ENCODE results near the gene CRLF3.
"Not testable (repeated sequence)": the region's sequence is repeated elsewhere in the genome, so short reads cannot be mapped to it uniquely, and the experiment has no call there.

The CRLF3 gene

GRCh38 chr17:30824002-30824355 is 513 bp downstream of the CRLF3 start:
- peak overlapping the region; percentile 99 for H3K4me3 ChIP-seq (ENCODE audit: low read length)
- TF ChIP-seq ZNF274 (IDR thresholded peaks at IDR 0.05; ENCODE audit: low read depth, low read length): no peak

DNA sequence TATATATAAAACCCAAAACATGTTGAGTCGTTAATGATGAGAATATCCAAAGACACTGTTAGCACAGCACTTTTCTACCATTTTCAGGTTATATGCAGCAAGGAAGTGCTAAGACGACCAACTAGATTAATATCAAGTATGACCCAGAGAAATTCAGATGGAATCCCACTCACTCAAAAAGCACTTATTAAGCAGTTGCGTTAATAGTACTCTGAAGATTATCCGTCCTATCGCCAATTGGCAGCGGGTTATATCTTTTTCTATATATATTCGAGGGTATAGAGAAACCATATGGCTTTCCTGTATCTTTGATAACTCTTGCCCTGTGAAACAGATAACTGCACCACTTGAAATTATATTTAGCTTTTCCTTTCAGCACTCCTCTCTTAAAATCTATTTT is 1.1 kb downstream of the CRLF3 start:
- no peak for TF ChIP-seq ZNF274 (IDR thresholded peaks at IDR 0.05; ENCODE audit: low read depth, low read length)
- peak overlapping the region; percentile 99 for H3K4me3 ChIP-seq (ENCODE audit: low read length)

GRCh38 chr17:30822919-30823318 is 1.6 kb downstream of the CRLF3 start:
- peak overlapping the region; percentile 99 for H3K4me3 ChIP-seq (ENCODE audit: low read length)

DNA sequence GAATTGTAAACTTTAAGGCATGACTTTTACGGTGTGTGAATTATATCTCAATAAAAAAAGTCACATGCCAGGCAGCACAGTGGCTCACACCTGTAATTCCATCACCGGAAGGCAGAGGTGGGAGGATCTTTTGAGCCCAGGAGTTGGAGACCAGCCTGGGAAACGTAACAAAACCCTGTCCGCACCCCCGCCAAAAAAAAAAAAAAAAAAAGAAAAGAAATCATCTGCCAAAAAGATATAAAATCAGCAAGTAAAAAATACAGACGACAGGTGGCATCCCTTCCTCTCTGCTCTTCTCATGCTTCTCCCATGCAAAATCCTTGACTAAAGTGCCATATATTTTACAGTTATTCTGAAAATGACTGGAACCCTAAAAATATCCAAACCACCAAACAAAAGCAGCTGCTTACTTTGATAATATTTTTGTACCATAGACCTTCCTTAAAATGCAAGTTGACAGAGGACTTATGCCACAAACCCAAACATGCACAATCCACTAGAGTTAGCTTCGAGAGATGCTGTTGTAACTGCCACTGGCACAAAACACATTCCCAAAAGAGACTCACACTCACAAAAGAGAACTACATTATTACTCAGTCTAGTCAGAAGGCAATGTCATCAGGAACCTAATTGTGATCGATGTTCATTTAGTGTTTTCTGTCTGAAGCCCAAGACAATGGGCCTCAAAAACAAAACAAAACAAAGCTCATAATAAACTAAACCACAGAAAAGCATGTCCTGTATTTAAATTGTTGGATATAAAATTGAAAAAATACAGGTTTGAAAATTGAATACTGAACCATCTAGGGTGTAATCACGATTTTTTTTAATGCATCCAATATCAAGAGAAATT is 2.4 kb downstream of the CRLF3 start:
- H3K4me3 ChIP-seq (ENCODE audit: low read length): peak overlapping the region; percentile 48

GRCh38 chr17:30819971-30820705 is 4.4 kb downstream of the CRLF3 start:
- no peak overlapping the region for H3K4me3 ChIP-seq (ENCODE audit: low read length)
- TF ChIP-seq ZNF274 (IDR thresholded peaks at IDR 0.05; ENCODE audit: low read depth, low read length): no peak

More for the DNA sequence above, 2.4 kb downstream of the CRLF3 start:
- no peak for TF ChIP-seq ZNF274 (IDR thresholded peaks at IDR 0.05; ENCODE audit: low read depth, low read length)

DNA sequence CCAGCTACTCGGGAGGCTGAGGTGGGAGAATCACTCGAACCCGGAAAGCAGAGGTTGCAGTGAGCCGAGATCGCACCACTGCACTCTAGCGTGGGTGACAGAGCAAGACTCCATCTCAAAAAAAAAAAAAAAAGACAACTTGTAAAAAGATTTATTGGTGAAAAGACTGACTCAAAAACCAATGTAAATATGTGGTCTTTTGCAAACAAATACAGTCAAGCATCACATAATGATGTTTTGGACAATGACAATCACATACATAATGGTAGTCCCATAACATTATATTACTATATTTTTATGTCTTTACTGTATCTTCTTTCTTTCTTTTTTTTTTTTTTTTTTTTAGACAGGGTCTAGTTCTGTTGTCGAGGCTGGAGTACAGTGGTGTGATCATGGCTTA is 8.3 kb downstream of the CRLF3 start:
- no peak overlapping the region for H3K4me3 ChIP-seq (ENCODE audit: low read length)
- TF ChIP-seq ZNF274 (IDR thresholded peaks at IDR 0.05; ENCODE audit: low read depth, low read length): no peak

GRCh38 chr17:30814860-30815259 is 9.6 kb downstream of the CRLF3 start:
- not testable (repeated sequence) for H3K4me3 ChIP-seq (ENCODE audit: low read length)

DNA sequence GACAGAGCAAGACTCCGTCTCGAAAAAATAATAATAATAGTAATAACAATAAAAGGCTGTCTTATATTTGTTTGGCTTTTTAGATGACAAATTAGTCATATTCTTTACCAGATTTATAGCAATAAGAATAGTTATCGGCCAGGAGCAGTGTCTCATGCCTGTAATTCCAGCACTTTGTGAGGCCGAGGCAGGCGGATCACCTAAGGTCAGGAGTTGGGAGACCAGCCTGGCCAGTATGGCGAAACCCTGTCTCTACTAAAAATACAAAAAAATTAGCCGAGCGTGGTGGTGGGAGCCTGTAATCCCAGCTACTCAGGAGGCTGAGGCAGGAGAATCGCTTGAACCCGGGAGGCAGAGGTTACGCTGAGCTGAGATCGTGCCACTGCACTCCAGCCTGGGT is 10.3 kb downstream of the CRLF3 start:
- H3K4me3 ChIP-seq (ENCODE audit: low read length): not testable (repeated sequence)

GRCh38 chr17:30812218-30813177 is 12.0 kb downstream of the CRLF3 start:
- no peak for TF ChIP-seq ZNF274 (IDR thresholded peaks at IDR 0.05; ENCODE audit: low read depth, low read length)
- no peak overlapping the region for H3K4me3 ChIP-seq (ENCODE audit: low read length)

DNA sequence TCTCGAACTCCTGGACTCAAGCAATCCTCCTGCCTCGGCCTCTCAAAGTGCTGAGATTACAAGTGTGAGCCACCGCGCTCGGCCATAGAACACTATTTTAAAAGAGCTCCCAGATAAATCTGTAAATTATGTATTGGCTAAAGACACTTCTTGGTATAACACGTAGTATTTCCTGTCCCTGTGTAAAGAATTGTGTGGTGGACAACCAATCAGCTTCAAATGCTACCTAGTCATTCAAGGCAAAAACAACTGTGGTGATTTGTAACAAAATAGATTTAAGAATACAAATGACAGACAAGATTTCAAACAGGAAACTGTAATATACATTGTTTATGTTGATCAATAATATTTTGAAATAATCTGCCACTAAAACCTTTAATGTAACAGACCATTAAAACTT is 14.6 kb downstream of the CRLF3 start:
- TF ChIP-seq ZNF274 (IDR thresholded peaks at IDR 0.05; ENCODE audit: low read depth, low read length): no peak
- no peak overlapping the region for H3K4me3 ChIP-seq (ENCODE audit: low read length)

DNA sequence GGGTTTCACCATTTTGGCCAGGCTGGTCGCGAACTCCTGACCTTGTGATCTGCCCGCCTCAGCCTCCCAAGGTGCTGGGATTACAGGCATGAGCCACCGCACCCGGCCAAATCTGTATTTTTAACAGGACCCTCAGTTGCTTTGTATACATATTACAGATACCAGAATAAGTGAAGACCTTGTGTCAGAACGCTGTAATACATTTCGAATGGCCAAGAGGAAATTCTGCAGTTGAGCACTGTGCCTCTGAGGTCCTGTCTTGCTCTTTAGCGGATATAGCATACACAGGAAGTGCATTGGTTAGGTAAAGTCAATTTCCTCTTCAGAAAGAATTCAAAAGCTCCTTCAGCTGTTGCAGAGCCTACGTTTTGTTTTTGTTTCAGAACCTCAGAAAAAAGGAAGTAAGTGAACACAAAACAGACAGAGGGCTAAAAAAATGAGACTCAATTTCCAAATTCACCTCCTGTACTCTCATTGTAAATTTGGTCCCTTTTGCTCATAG is 15.7 kb downstream of the CRLF3 start:
- H3K4me3 ChIP-seq (ENCODE audit: low read length): peak overlapping the region; percentile 35; the same call in 1 of the 2 replicates
- no peak for TF ChIP-seq ZNF274 (IDR thresholded peaks at IDR 0.05; ENCODE audit: low read depth, low read length)

DNA sequence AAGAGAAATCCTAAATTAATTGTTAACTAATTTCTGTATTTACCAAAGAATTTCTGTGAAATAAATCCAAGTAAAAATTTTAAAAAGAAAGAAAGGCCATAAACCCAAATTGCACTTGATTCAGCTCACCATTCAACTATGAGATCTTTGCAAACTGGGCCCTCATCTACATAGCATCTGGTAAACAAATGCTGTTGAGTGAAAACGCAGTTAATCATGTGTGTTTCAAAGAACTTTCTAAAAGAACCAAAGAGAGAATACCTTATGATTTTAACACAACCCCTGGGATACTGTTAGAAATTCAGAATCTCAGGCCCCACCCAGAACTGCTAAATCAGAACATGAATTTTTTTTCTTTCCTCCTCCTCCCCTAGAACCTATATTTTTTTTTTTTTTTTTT is 16.6 kb downstream of the CRLF3 start:
- no peak overlapping the region for H3K4me3 ChIP-seq (ENCODE audit: low read length)
- TF ChIP-seq ZNF274 (IDR thresholded peaks at IDR 0.05; ENCODE audit: low read depth, low read length): no peak

- H3K4me3 ChIP-seq (ENCODE audit: low read length): no peak overlapping the region
- TF ChIP-seq ZNF274 (IDR thresholded peaks at IDR 0.05; ENCODE audit: low read depth, low read length): no peak
Measured at GRCh38 chr17:30805944-30806456, 18.5 kb downstream of the CRLF3 start.

GRCh38 chr17:30801671-30802070 is 22.8 kb downstream of the CRLF3 start:
- no peak for TF ChIP-seq ZNF274 (IDR thresholded peaks at IDR 0.05; ENCODE audit: low read depth, low read length)
- no peak overlapping the region for H3K4me3 ChIP-seq (ENCODE audit: low read length)

Measured in GM08714 (cell line).